Measurements from ENCODE around the gene KRTAP5-3. TPM values are rescaled to one million over a fixed set of nuclear protein-coding genes. Genes with fewer than 3 reads are reported as not detected.
A peak's percentile ranks its signal among the peaks of the same experiment; 100 is the strongest.

KRTAP5-3 gene
- total RNA-seq, 1 experiment from 2014 or later, result not detected

DNA sequence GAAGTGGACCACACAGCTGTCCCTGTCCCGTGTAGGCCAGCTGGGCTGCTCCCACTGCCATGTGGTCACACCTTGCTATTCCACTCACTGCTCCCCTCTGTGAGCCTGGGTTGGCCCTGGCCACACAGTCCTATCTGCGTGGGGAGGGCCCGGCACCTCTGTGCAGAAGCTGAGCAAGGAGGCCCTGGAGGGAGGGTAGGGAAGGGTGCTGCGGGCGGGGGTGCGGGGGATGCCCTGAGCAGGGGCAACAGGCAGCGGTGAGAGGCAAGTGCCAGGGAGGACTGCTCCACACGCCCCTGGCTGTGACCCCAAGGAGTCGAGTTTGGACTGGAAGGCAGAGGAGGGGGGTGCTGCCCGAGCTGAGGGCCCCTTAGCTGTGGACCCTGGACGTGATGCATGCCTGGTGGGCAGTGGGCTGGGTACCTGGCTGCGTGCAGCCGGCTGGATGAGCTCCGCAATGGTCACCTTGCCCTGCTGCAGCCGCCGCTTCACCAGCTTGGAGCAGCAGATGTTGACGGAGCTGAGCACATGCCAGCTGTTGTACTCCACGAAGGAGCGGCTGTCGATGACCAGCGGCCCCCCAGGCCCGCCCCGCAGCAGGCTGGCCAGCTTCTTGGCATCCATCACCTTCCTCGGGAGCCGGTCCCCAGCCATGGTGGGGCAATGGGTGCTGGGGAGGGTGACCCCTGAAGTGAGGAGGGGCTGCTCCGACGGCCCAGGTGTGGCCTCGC is 42.9 kb downstream of the KRTAP5-3 start:
- DNase-seq (ENCODE audit: low read depth), result no peak

DNA sequence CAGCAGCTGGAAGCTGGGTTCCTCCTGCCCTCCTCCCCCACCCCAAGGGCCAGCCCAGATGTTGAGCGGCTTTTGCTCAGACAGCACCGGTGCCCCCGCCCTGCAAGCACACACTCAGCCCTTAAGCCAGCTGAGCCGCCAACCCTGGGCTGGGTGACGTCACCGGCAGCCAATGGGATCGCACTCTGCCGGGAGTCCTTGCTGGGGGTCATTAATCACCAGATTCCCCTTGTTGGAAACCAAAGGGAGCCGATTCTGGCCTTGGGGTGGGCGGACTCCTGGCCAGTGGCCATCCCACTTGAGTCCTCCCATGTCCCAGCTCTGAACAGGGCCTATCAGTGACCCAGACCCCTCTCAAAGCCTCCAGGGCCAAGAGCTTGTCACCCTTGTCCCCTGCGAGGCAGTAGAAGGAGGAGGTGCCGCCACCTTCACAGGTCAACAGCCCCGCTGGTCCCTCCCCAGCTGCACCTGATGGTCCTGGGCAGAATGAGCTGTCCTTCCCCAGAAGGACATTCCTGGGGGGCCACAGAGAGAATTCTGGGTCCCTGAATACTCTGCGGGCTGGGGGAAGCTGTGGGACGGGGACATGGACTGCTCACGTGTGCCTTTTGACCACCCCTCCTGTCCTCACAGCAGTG is 43.6 kb downstream of the KRTAP5-3 start:
- peak; percentile 97 for DNase-seq (ENCODE audit: low read depth)

DNA sequence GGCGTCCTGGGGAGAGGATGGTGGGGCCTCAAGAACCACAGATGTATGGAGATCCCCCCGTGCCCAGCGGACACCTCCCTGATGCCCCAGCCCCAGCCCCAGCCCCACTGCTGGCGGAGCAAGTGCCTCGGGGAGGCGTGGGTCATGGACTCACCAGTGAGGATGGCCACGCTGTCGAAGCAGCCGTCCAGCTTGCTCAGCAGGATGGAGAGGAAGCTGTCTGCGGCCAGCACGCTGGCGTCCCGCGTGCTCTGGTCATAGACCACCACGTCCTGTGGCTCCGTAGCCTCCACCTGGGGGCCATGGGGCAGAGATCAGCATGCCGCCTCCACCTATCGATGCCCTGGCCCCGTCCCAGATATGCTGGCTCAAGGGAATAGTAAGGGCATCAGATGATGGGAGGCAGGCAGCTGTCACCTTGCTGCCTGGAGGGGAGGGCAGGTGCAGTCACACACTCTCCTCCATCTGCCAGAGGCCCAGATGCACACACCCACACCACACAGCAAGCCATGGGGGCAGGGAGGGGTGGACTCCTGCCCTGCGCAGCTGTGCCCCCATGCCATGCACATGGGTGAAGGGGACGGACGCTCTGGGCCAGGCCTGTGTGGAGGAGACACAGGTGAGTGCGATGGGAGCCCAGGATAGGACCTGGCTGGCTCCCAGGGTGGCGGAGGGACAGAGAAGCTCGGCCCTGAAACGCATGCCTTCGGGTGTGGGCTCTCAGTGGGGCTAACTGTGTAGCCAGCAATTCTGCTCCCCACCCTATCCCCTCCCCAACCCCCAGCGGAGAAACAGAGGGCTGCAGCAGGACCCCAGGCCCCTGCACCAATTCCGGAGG is 44.3 kb downstream of the KRTAP5-3 start:
- no peak for DNase-seq (ENCODE audit: low read depth)

DNA sequence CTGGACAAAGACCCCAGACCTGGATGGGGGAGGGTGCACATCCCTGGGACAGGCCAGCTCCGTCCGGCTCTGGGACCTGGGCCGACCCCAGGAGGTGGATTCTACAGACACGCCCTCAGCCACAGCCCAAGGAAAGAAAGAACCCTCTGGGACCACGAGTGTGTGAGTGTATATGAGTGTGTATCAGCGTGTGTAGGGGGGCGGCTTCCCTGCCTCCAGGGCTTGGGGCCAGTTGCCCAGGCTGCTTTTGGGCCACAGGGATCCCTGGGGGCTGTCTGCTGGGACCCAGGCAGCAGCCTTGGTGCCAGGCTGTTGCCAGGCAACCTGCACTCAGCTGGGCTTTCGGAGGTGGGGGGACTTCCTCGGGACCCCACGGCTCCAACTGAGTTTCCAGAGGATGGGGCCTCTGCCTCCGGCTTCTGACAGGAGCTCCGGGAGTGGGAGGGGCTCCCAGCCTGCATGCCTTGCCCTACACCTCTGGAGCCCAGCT is 45.1 kb downstream of the KRTAP5-3 start:
- DNase-seq (ENCODE audit: low read depth), result no peak

DNA sequence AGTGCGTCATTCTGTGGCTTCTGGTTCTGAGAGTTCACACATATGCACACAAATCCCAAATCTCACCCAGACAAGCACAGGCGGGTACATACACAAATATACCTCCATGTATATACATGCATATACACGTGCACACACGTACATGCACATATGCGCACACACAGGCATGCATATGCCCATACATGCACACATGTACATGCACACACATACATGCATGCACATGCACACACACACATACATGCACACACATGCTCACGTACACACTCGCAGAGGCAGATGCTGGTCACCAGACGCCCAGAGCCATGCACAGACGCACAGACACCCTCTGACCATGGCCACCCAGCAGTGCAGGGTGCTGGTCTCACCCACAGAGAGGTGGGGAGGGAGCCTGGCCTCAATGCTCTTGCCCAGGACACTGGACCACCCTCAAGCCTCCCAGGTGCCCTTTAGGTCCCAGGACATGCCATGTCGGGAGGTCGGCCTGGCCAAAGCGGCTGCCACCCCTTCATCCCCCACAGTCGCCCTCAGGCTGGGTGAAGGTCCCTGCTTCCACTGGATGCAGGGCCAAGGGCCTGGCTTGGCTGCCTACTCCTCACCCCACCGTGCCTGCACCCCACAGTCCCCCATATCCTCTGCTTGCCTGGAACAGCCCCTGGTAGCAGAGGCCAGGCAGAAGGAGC is 45.7 kb downstream of the KRTAP5-3 start:
- no peak for DNase-seq (ENCODE audit: low read depth)

DNA sequence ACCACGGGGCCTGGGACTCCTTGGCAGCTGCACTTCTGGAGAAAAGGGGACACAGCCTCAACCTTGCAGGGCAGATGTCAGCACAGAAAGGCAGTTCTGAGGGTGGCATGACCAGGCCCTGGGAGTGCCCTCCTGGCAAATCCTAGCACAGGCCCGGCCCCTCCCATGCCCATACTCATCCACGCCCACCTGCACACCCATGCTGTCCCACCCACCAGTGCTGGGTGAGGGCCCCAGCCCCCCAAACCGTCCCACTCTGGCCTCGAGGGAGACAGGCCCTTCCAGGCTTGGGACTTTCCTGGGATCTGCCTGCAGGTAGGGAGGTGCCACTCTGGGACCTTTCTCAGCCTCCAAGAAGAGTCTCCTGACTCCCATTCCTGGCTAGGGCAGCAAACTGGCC is 46.3 kb downstream of the KRTAP5-3 start:
- no peak for DNase-seq (ENCODE audit: low read depth)

DNA sequence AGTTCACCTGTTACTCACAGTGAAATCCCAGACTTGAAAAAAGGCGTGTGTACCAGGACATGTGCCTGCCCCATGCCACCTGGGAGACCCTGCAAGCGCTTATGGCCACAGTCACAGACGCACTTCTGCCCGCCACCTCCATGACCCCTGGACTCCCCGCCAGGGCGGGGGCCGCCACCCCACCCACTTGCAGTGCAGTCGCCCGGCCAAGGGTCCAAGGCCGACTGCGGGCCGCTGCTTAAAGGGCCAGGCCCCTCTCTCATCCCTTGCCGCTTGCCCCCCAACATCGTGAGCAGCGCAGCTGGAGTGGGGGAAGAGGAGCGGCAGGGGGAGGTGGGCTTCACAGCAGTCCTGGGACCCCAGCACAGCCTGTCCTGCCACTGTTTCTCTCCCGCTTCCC is 47.0 kb downstream of the KRTAP5-3 start:
- DNase-seq (ENCODE audit: low read depth), result no peak

DNA sequence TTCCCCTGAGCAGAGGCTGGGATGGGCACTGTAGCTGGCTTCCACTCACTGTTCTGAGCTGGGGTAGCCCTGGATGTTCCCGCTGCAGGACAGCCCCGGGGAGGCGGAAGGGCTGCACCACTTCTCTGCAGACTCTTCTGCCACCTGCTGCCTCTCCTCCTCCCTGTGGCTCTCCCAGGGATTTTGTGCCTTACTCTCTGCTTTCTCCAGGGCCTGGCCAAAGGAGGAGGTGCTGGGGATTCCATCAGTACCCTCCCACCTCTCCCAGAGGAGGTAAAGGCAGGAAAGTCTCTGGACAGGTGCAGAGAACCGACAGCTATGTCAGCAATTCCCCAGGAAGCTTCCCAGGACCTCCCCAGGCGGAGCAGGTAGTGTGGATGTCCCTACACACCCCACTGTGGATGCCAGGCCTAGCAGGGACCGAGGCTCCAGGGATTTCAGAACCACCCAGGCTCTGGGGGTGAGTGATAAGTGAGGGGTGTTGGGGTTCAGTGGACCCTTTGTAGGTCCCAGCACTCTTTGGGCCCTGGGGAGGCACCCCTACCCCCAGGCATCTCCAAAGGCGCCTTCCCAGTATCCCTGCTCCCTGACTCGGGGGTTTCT is 47.5 kb downstream of the KRTAP5-3 start:
- no peak for DNase-seq (ENCODE audit: low read depth)

DNA sequence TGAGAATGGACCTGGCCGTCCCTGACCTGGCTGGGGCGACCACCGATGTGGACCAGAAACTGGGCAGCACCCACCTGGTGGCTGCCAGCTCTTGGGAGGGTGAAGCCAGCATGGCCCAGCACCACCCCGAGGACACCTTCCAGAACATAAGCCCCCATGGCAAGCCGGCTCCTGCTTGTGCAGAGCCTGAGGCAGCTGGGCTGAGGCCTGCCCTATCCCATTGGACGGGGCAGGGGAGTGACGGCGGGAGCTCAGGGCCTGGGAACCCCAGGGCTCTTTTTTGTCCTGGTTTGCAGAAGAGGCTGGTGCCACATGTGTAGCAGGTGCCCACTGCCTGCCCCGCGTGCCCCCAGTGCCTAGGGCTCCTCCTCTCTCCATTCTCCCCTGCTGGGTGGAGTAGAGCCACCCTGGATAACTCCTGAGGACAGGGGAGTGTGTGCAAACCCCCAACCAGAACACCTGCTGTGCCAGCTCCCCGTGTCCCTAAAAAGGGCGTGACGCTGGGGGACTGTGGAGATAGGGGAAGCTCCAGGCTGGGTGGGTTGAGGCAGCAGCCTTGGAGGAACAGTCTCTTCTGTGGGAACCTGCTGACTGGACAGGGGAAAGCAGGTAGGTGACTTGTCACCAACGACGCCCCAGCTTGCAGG is 48.1 kb downstream of the KRTAP5-3 start:
- no peak for DNase-seq (ENCODE audit: low read depth)

DNA sequence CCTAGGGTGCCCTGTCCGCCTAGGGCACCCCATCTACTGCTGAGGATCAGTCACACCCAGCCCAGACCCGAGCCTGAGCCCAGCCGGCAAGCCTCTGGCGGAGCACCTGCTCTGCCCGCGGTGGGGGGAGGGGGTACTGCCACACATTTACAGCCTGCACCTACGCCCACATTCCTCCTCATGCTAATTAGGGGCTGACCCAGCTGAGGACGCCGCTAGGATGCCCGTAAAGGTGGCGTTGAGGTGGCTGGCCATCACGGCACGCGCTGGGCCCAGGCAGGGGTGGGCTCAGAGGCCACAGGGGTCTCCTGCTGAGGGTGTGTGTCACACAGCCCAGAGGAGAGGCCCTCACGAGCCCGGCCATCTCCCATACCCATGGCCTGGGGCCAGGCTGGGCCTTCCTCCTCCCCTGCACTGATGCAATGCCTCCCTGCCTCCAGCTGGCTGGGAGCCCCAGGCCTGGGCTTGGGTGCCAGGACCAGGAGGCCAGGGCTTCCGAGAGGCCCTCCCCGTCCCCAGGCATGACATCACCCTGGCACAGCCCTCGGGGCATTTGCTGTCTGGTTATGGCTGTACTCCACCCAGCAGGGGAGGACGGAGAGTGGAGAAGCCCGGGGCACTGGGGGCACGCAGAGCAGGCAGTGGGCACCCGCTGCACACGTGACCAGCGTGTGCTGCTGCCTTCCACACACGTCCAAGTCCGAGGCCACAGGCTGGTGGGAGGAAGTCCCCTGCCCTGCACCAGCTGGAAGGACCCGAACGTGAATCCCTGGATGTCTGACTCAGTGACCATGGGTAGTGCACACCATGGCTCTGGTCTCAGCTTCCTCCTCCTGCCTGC is 48.9 kb downstream of the KRTAP5-3 start:
- peak; percentile 91 for DNase-seq (ENCODE audit: low read depth)

DNA sequence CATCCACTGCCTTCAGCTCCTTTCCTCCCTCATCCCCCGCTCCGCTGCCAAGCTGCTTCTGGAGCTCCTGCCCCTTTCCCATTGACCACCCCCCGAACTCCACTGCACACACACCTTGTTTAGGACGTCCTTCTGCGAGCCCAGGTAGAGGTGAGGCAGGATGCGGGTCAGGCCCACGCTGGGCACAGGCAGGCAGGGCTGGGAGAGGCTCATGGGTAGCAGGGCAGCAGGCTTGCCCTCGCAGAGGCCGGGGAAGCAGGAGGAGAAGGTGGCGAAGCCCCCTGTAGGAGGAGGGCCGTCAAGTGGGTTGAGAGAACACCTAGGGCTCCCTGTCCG is 49.5 kb downstream of the KRTAP5-3 start:
- no peak for DNase-seq (ENCODE audit: low read depth)

DNA sequence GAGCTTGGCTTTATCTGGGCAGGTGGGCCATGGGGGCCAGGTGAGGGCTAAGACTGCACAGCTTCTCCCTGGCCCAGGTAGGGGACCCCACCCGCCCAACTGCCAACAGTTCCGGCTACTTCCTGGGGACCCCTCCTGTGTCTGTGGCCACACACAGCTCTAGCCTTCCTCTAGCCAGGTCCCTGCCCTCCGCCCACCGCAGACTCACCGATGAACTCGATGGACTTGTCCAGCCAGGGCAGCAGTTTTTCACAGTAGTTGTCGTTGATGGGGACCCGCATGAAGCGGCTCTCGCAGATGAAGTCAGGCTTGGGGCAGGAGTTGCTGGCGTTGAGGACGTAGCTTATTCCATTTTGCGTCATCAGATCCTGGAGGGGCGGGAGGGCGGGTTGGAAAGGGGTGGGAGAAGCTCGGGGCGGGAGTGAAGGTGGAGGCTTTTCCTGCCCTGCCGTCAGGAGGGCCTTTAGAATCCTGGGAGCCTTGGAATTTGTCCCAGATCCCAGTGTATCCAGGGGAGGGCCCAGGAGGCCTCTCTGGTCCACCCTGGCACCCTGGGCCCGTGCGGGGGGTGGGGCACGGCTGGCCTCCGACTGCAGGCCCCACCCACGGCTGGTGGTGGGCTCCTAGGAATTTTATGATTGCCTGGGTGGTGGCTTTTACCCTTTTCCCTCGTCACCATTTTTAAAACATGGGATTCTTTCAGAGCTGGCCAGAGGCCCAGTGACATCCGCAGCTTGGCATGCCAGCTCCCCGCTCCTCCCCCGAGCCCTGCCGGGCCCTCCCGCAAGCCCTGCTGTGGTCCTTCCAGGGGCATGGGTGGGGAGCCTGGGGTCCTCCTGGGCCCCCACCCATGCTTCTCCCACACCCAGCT is 50.1 kb downstream of the KRTAP5-3 start:
- DNase-seq (ENCODE audit: low read depth), result peak; percentile 80

Other genes starting within 250 kb of the KRTAP5-3 start
- gene BRSK2, start 218.5 kb downstream of the KRTAP5-3 start, total RNA-seq (2014; rRNA removed; shearing (Covaris generic)), result 0.17 TPM in 1 of 2 replicates, not detected in the other
- 14.6 and 21.0 TPM in 2 replicates for gene MOB2, start 121.7 kb downstream of the KRTAP5-3 start, total RNA-seq (2014; rRNA removed; shearing (Covaris generic))
- gene DUSP8, start 36.2 kb downstream of the KRTAP5-3 start, total RNA-seq (2014; rRNA removed; shearing (Covaris generic)), result 0.69 and 1.2 TPM in 2 replicates
- gene KRTAP5-1, start 23.2 kb downstream of the KRTAP5-3 start, total RNA-seq (2014; rRNA removed; shearing (Covaris generic)), result not detected in 2 replicates
- not detected in 2 replicates for gene KRTAP5-2, start 10.2 kb downstream of the KRTAP5-3 start, total RNA-seq (2014; rRNA removed; shearing (Covaris generic))
- gene KRTAP5-4, start 13.7 kb upstream of the KRTAP5-3 start, total RNA-seq (2014; rRNA removed; shearing (Covaris generic)), result not detected in 2 replicates
- gene KRTAP5-5, start 21.3 kb upstream of the KRTAP5-3 start, total RNA-seq (2014; rRNA removed; shearing (Covaris generic)), result not detected in 2 replicates
- not detected in 2 replicates for gene KRTAP5-6, start 88.7 kb upstream of the KRTAP5-3 start, total RNA-seq (2014; rRNA removed; shearing (Covaris generic))
- 0.09 and 0.11 TPM in 2 replicates for gene IFITM10, start 142.1 kb upstream of the KRTAP5-3 start, total RNA-seq (2014; rRNA removed; shearing (Covaris generic))
- gene CTSD, start 155.5 kb upstream of the KRTAP5-3 start, total RNA-seq (2014; rRNA removed; shearing (Covaris generic)), result 128 and 157 TPM in 2 replicates
- not detected in 2 replicates for gene SYT8, start 226.5 kb upstream of the KRTAP5-3 start, total RNA-seq (2014; rRNA removed; shearing (Covaris generic))
- not detected in 2 replicates for gene TNNI2, start 230.5 kb upstream of the KRTAP5-3 start, total RNA-seq (2014; rRNA removed; shearing (Covaris generic))
- 3.8 and 6.5 TPM in 2 replicates for gene LSP1, start 244.6 kb upstream of the KRTAP5-3 start, total RNA-seq (2014; rRNA removed; shearing (Covaris generic))